Sigmoid colon (tissue), 7 donors: ENCODE measurements around the gene AP5M1. TPM values are rescaled to one million over a fixed set of nuclear protein-coding genes. Genes with fewer than 3 reads are reported as not detected.
"Not testable (repeated sequence)": the region's sequence is repeated elsewhere in the genome, so short reads cannot be mapped to it uniquely, and the experiment has no call there.

Experiments
- DNase-seq: peaks from one replicate; pipeline ENCODE4 v3.0.0-alpha.2; 2019
- H3K27ac ChIP-seq, 4 donors: fragments of 200-600 bp; sonication (generic); one replicate each; pipeline ENCODE4 v1.5.1; 2016 to 2019; ENCODE audit warnings: mild to moderate bottlenecking in 1 of 4
- H3K27me3 ChIP-seq, 3 donors: fragments of 200-600 bp; sonication (generic); one replicate each; pipeline ENCODE4 v1.5.1; 2019; ENCODE audit warnings: mild to moderate bottlenecking in 1 of 3
- H3K36me3 ChIP-seq, 4 donors: fragments of 200-600 bp; sonication (generic); one replicate each; pipeline ENCODE4 v1.5.1; 2016 to 2019
- H3K4me1 ChIP-seq, 4 donors: fragments of 200-600 bp; sonication (generic); one replicate each; pipeline ENCODE4 v1.5.1; 2017 to 2019
- H3K4me3 ChIP-seq, 4 donors: fragments of 200-600 bp; sonication (generic); one replicate each; pipeline ENCODE4 v1.5.1; 2017 to 2019; ENCODE audit warnings: mild to moderate bottlenecking in 2 of 4, moderate library complexity in 1 of 4
- H3K9me3 ChIP-seq, 4 donors: fragments of 200-600 bp in 3 of 4; sonication (generic) in 3 of 4; one replicate each; pipeline versions ENCODE4 v1.5.1 to v1.6.1; 2013 to 2019
- CTCF ChIP-seq, 4 experiments: fragments of 450-650 bp in 3 of 4; fragments of 200-600 bp in 1 of 4; IDR thresholded peaks; one replicate each; pipeline ENCODE4 v1.5.1; 2016 to 2019; ENCODE audit warnings: antibody characterized with exemption in 4 of 4, mild to moderate bottlenecking in 3 of 4, moderate library complexity in 2 of 4
- EP300 ChIP-seq, 4 donors: sonication (generic); formaldehyde crosslinking; IDR thresholded peaks; one replicate each; pipeline ENCODE4 v1.6.1; 2017; ENCODE audit warnings: antibody characterized with exemption in 4 of 4
- POLR2A ChIP-seq, 2 donors: fragments of 450-650 bp; IDR thresholded peaks; one replicate each; pipeline ENCODE4 v1.6.1; 2016; ENCODE audit warnings: antibody characterized with exemption in 2 of 2, mild to moderate bottlenecking in 2 of 2, moderate library complexity in 2 of 2
- POLR2AphosphoS5 ChIP-seq, 4 donors: sonication (generic); formaldehyde crosslinking; IDR thresholded peaks; one replicate each; pipeline ENCODE4 v1.6.1; 2017; ENCODE audit warnings: antibody characterized with exemption in 4 of 4
- WGBS, 2 donors: extraction: QIAGEN DNeasy Blood & Tissue Kit; methylation state at CpG; one replicate each; pipeline ENCODE4 v1.1.7; 2013; 5-methylcytosine and 5-hydroxymethylcytosine counted together
- intact Hi-C: fragments of 100-400 bp; cut with DNase I; formaldehyde crosslinking; loops from one replicate; pipeline ENCODE4 v1.15.1; 2023
- polyA plus RNA-seq, 3 donors: library from polyadenylated mRNA; stranded (reverse); fragments of 200-250 nt; gene quantifications; one replicate each; pipeline ENCODE4 v1.2.3, GENCODE V29; 2013
- total RNA-seq, 4 donors: library from RNA; depleted of rRNA; stranded (reverse); fragments of >200 nt; gene quantifications; one replicate each; pipeline ENCODE4 v1.1.0, GENCODE V29; 2016
- donor health status: healthy with polysubstance abuse.
- donor health status: Bipolar disorder and iron deficiency.
- donor health status: healthy.

The AP5M1 gene
- total and polyA plus RNA-seq, 7 donors: 16.1 to 38.8 (median 21.4) TPM

- H3K27ac ChIP-seq: no peak overlapping the region
- no peak for DNase-seq
- H3K36me3 ChIP-seq: no peaks in the 10 kb centered on the region
- no peaks in the 10 kb centered on the region for H3K27me3 ChIP-seq
- TF ChIP-seq POLR2AphosphoS5 (IDR thresholded peaks at IDR 0.05) (no peak), EP300 (IDR thresholded peaks at IDR 0.05) (no peak), POLR2A (IDR thresholded peaks at IDR 0.05) (no peak), CTCF (IDR thresholded peaks at IDR 0.05) (no peak)
- intact Hi-C loops: no loop called here
- no peaks in the 10 kb centered on the region for H3K4me1 ChIP-seq
- no peaks in the 10 kb centered on the region for H3K9me3 ChIP-seq
- WGBS, 2 donors: 73 to 77% methylated on average over 7 of the region's 7 CpGs
- H3K4me3 ChIP-seq: no peak overlapping the region
These were observed 57.5 kb downstream of the AP5M1 start for GRCh38 chr14:57326253-57326652.

DNA sequence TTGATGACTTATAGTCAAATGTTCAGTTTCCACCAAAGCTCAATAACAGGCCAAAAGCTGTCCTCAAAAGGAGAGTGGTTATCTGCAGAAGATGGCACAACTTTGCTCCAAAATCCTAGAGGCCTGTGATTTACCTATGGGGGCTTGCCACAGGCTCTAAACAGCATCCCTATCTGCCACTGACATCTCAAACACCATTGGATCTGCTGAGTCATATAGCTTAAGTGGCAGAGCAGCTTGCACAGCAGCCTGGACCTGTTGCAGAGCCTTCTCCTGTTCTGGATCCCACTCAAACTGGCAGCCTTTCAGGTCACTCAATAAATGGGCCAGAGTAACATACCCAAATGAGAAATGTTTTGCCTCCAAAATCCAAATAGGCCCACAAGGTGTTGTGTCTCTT is 61.1 kb downstream of the AP5M1 start:
- H3K9me3 ChIP-seq: peaks cover 0 to 2% (median 0%) of the 10 kb centered on the region in 4 donors
- no peaks in the 10 kb centered on the region for H3K36me3 ChIP-seq
- H3K27ac ChIP-seq: no peak overlapping the region
- TF ChIP-seq POLR2A (IDR thresholded peaks at IDR 0.05) (no peak), POLR2AphosphoS5 (IDR thresholded peaks at IDR 0.05) (no peak), EP300 (IDR thresholded peaks at IDR 0.05) (no peak), CTCF (IDR thresholded peaks at IDR 0.05) (no peak)
- no peaks in the 10 kb centered on the region for H3K27me3 ChIP-seq
- H3K4me1 ChIP-seq: no peaks in the 10 kb centered on the region
- no peak for DNase-seq
- intact Hi-C loops: no loop called here
- no peak overlapping the region for H3K4me3 ChIP-seq

- intact Hi-C loops, DNase-seq: not testable (repeated sequence)
- WGBS, 2 donors: 93 to 96% methylated on average over 3 of the region's 4 CpGs
These were observed 63.7 kb downstream of the AP5M1 start for GRCh38 chr14:57332475-57332874.

DNA sequence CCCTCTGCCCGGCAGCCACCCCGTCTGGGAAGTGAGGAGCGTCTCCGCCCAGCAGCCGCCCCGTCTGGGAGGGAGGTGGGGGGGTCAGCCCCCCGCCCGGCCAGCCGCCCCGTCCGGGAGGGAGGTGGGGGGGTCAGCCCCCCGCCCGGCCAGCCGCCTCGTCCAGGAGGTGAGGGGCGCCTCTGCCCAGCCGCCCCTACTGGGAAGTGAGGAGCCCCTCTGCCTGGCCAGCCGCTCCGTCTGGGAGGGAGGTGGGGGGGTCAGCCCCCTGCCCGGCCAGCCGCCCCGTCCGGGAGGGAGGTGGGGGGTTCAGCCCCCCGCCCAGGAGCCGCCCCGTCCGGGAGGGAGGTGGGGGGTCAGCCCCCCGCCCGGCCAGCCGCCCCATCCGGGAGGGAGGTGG is 65.0 kb downstream of the AP5M1 start:
- intact Hi-C loops, DNase-seq, H3K27ac ChIP-seq, H3K4me3 ChIP-seq, H3K27me3 ChIP-seq, H3K4me1 ChIP-seq, H3K9me3 ChIP-seq, H3K36me3 ChIP-seq: not testable (repeated sequence)
- 90 to 94% methylated on average over 27 to 30 of the region's 31 CpGs for WGBS, 2 donors

More at GRCh38 chr14:57332475-57332874, 63.7 kb downstream of the AP5M1 start:
- H3K36me3 ChIP-seq, H3K4me3 ChIP-seq, H3K4me1 ChIP-seq, H3K9me3 ChIP-seq, H3K27me3 ChIP-seq, H3K27ac ChIP-seq: not testable (repeated sequence)

GRCh38 chr14:57343545-57344297 is 75.0 kb downstream of the AP5M1 start:
- H3K4me1 ChIP-seq, H3K9me3 ChIP-seq, H3K4me3 ChIP-seq, H3K27me3 ChIP-seq, H3K27ac ChIP-seq, H3K36me3 ChIP-seq, DNase-seq, intact Hi-C loops: not testable (repeated sequence)
- 60 to 74% methylated on average over 33 to 34 of the region's 34 CpGs for WGBS, 2 donors

DNA sequence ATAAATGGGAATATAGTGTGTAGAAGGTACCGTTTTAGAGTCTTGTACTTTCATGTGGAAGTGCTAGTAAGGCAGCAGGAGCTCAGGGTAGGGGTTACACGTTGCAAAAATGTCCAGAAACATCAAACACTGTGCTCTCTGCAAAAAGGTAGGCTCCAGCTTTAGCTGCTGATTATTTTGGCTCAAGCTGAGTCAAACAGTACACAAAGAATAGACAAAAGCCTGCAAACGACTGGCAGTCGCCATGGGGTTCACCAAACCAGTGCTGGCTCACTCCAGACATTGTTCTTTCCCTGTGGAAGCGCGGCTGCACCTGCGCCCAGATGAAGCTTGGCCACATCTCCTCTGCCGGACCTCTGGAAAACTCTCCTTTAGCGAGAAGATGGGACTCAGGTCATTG is 76.3 kb downstream of the AP5M1 start:
- intact Hi-C loops: no loop called here
- H3K36me3 ChIP-seq: no peaks in the 10 kb centered on the region
- WGBS, 2 donors: 76 to 84% methylated on average over 9 of the region's 9 CpGs
- H3K27ac ChIP-seq: no peak overlapping the region
- no peaks in the 10 kb centered on the region for H3K4me1 ChIP-seq
- no peak overlapping the region for H3K4me3 ChIP-seq
- H3K27me3 ChIP-seq: no peaks in the 10 kb centered on the region
- no peaks in the 10 kb centered on the region for H3K9me3 ChIP-seq
- DNase-seq: no peak
- no peak for TF ChIP-seq CTCF (IDR thresholded peaks at IDR 0.05)
